NCI-H748 (cell line): ENCODE results near the gene RAD51.

Experiments used
- DNase-seq: peaks from one replicate; lab custom pipeline; 2025; ENCODE audit not compliant: unreplicated experiment; lab: John Stamatoyannopoulos, UW

The RAD51 gene

GRCh38 chr15:40759961-40760360 lies 65.0 kb downstream of the RAD51 start:
- no peak for DNase-seq

GRCh38 chr15:40762919-40763800 lies 68.2 kb downstream of the RAD51 start:
- peak; percentile 92 for DNase-seq

GRCh38 chr15:40763801-40764628 lies 69.0 kb downstream of the RAD51 start, which contains the start of gene GCHFR:
GCHFR (plus strand) TSS chr15:40764068; CDS start chr15:40764181, 113 bp downstream.
- DNase-seq: peak; percentile 68

- no peak for DNase-seq
Observed at GRCh38 chr15:40764629-40765103, 69.7 kb downstream of the RAD51 start.

GRCh38 chr15:40766194-40766815 lies 71.3 kb downstream of the RAD51 start:
- peak; percentile 1 for DNase-seq

GRCh38 chr15:40766906-40767837 lies 72.2 kb downstream of the RAD51 start:
- no peak for DNase-seq

GRCh38 chr15:40767838-40768500 lies 73.0 kb downstream of the RAD51 start:
- no peak for DNase-seq

- no peak for DNase-seq
Observed at GRCh38 chr15:40768521-40769273, 73.7 kb downstream of the RAD51 start.

GRCh38 chr15:40769274-40770146 lies 74.5 kb downstream of the RAD51 start, which contains the start of gene C15orf62:
C15orf62 (plus strand) TSS chr15:40769980; CDS start chr15:40770496, 516 bp downstream.
- DNase-seq: peak; percentile 58

- no peak for DNase-seq
Observed at GRCh38 chr15:40770147-40770721, 75.3 kb downstream of the RAD51 start.

GRCh38 chr15:40771242-40771641 lies 76.3 kb downstream of the RAD51 start:
- no peak for DNase-seq

- no peak for DNase-seq
Observed at GRCh38 chr15:40772014-40772413, 77.0 kb downstream of the RAD51 start.

GRCh38 chr15:40773496-40773895 lies 78.5 kb downstream of the RAD51 start:
- DNase-seq: no peak

- no peak for DNase-seq
Observed at GRCh38 chr15:40773902-40774301, 78.9 kb downstream of the RAD51 start.

GRCh38 chr15:40775007-40775406 lies 80.0 kb downstream of the RAD51 start:
- no peak for DNase-seq

- no peak for DNase-seq
Observed at GRCh38 chr15:40775740-40776536, 81.0 kb downstream of the RAD51 start.
